ENCODE data around the gene IFT81. TPM values are rescaled to one million over a fixed set of nuclear protein-coding genes. Genes with fewer than 3 reads are reported as not detected.
"Not testable (repeated sequence)": the region's sequence is repeated elsewhere in the genome, so short reads cannot be mapped to it uniquely, and the experiment has no call there.

Gene IFT81
- total RNA-seq, 6 donors from 2014 or later = 7.7 to 39.1 (median 10.8) TPM

GRCh38 chr12:110224379-110225304, 100.5 kb downstream of the IFT81 start:
- Histone ChIP-seq H3K36me3 (no peaks in the 10 kb centered on the region), H3K27me3 (no peaks in the 10 kb centered on the region), H3K9me3 (no peaks in the 10 kb centered on the region), H3K4me1 (peaks cover 11 to 14% (median 13%) of the 10 kb centered on the region in 4 donors), H3K4me3 (peak overlapping the region in 2 of 4 donors; percentile 6 to 38), H3K27ac (peak overlapping the region; percentile 54 to 76 (median 63))
- peak; percentile 63 to 90 for ATAC-seq (ENCODE audit: low FRiP score in 2 of 2)
- no peak for TF ChIP-seq POLR2AphosphoS5 (IDR thresholded peaks at IDR 0.05)
- TF ChIP-seq, protein P1, sequence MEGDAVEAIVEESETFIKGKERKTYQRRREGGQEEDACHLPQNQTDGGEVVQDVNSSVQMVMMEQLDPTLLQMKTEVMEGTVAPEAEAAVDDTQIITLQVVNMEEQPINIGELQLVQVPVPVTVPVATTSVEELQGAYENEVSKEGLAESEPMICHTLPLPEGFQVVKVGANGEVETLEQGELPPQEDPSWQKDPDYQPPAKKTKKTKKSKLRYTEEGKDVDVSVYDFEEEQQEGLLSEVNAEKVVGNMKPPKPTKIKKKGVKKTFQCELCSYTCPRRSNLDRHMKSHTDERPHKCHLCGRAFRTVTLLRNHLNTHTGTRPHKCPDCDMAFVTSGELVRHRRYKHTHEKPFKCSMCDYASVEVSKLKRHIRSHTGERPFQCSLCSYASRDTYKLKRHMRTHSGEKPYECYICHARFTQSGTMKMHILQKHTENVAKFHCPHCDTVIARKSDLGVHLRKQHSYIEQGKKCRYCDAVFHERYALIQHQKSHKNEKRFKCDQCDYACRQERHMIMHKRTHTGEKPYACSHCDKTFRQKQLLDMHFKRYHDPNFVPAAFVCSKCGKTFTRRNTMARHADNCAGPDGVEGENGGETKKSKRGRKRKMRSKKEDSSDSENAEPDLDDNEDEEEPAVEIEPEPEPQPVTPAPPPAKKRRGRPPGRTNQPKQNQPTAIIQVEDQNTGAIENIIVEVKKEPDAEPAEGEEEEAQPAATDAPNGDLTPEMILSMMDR (IDR thresholded peaks at IDR 0.05) = peak; percentile 16 to 53 (median 41)
- peak in 1 of 2 donors; percentile 38 for DNase-seq
- WGBS, 2 donors = 40 to 51% methylated on average over 10 of the region's 10 CpGs

GRCh38 chr12:110227138-110227537, 103.0 kb downstream of the IFT81 start:
- H3K27me3 ChIP-seq = no peaks in the 10 kb centered on the region
- no peak overlapping the region for H3K27ac ChIP-seq
- DNase-seq (no peak), ATAC-seq (ENCODE audit: low FRiP score in 2 of 2) (no peak)
- no peaks in the 10 kb centered on the region for H3K36me3 ChIP-seq
- peaks cover 11 to 14% (median 13%) of the 10 kb centered on the region in 4 donors for H3K4me1 ChIP-seq
- H3K4me3 ChIP-seq = no peak overlapping the region
- H3K9me3 ChIP-seq = no peaks in the 10 kb centered on the region
- TF ChIP-seq POLR2AphosphoS5 (IDR thresholded peaks at IDR 0.05) (no peak), POLR2A (IDR thresholded peaks at IDR 0.05) (no peak), EP300 (IDR thresholded peaks at IDR 0.05) (no peak)
- TF ChIP-seq, protein P1 (IDR thresholded peaks at IDR 0.05) = no peak
- 97 to 100% methylated on average over 3 of the region's 3 CpGs for whole genome bisulfite sequencing, 2 donors

DNA sequence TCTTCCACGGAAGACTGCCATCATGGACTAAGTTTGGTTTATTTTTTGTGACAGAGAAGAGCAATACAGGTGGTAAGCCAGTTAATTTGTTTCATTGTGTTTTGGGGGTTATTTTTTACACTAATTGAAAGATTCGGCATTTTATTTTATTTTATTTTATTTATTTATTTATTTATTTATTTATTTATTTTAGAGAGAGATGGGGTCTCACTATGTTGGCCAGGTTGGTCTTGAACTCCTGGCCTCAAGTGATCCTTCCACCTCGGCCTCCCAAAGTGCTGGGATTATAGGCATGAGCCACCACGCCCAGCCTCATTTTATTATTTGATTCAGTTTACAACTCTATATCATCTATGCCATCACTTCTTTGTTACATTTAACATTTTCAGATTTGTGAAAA, 104.2 kb downstream of the IFT81 start:
- H3K9me3 ChIP-seq; H3K27me3 ChIP-seq; H3K4me3 ChIP-seq; H3K36me3 ChIP-seq; DNase-seq; H3K27ac ChIP-seq; ATAC-seq (ENCODE audit: low FRiP score in 2 of 2): not testable (repeated sequence)
- peaks cover 11 to 14% (median 13%) of the 10 kb centered on the region in 4 donors for H3K4me1 ChIP-seq
- whole genome bisulfite sequencing, 2 donors = 90 to 98% methylated on average over 4 of the region's 4 CpGs

GRCh38 chr12:110228756-110229155, 104.6 kb downstream of the IFT81 start:
- ATAC-seq (ENCODE audit: low FRiP score in 2 of 2) (no peak), DNase-seq (no peak)
- H3K4me1 ChIP-seq = peaks cover 11 to 18% (median 14%) of the 10 kb centered on the region in 4 donors
- H3K27ac ChIP-seq = no peak overlapping the region
- H3K36me3 ChIP-seq = no peaks in the 10 kb centered on the region
- 74 to 76% methylated on average over 1 of the region's 1 CpG for WGBS, 2 donors
- H3K4me3 ChIP-seq = no peak overlapping the region
- TF ChIP-seq, protein P1 (IDR thresholded peaks at IDR 0.05) = no peak
- TF ChIP-seq POLR2AphosphoS5 (IDR thresholded peaks at IDR 0.05) (no peak), EP300 (IDR thresholded peaks at IDR 0.05) (no peak), POLR2A (IDR thresholded peaks at IDR 0.05) (no peak)
- H3K27me3 ChIP-seq = no peaks in the 10 kb centered on the region
- H3K9me3 ChIP-seq = no peaks in the 10 kb centered on the region

- WGBS, 2 donors = 95 to 97% methylated on average over 4 of the region's 4 CpGs
- ATAC-seq (ENCODE audit: low FRiP score in 2 of 2) (no peak), DNase-seq (no peak)
- Histone ChIP-seq H3K4me1 (peaks cover 7 to 20% (median 13%) of the 10 kb centered on the region in 4 donors), H3K9me3 (no peaks in the 10 kb centered on the region), H3K4me3 (no peak overlapping the region), H3K27me3 (no peaks in the 10 kb centered on the region), H3K27ac (no peak overlapping the region), H3K36me3 (no peaks in the 10 kb centered on the region)
- TF ChIP-seq EP300 (IDR thresholded peaks at IDR 0.05) = no peak
- TF ChIP-seq POLR2AphosphoS5 (IDR thresholded peaks at IDR 0.05) = no peak
- TF ChIP-seq POLR2A (IDR thresholded peaks at IDR 0.05) = no peak
- TF ChIP-seq, protein P1 (IDR thresholded peaks at IDR 0.05) = no peak
These were observed 105.3 kb downstream of the IFT81 start for GRCh38 chr12:110229409-110229808.
